OCI-LY7 (cell line): Measurements from ENCODE around the gene PITPNB.

Experiments used
- CTCF ChIP-seq: fragments of 200-600 bp; sonication (generic); conservative IDR thresholded peaks from 2 replicates; pipeline ENCODE4 v1.5.1; 2014; ENCODE audit warnings: mild to moderate bottlenecking, antibody characterized with exemption, low read length, moderate library complexity, mixed read lengths
- EZH2phosphoT487 ChIP-seq: fragments of 200-600 bp; sonication (generic); IDR thresholded peaks from 2 replicates; pipeline ENCODE4 v1.6.1; 2018; ENCODE audit warnings: low read depth, borderline replicate concordance, mild to moderate bottlenecking, mixed run types, antibody characterized with exemption, low read length, moderate library complexity, mixed read lengths

- TF ChIP-seq CTCF (no peak), EZH2phosphoT487 (no peak)
These were observed 50.9 kb downstream of the PITPNB start for GRCh38 chr22:27867953-27868731.
